DND-41 (cell line): Measurements from ENCODE around the gene GRM5.

Experiments
- EZH2 ChIP-seq: IDR thresholded peaks from 3 replicates; pipeline ENCODE4 v1.6.1; 2012; ENCODE audit warnings: borderline replicate concordance, low read depth, mild to moderate bottlenecking, moderate library complexity, low read length, inconsistent platforms; ENCODE audit not compliant: severe bottlenecking
- TF ChIP-seq, protein P1 (sequence below): IDR thresholded peaks from 2 replicates; pipeline ENCODE4 v1.5.1; 2012; ENCODE audit warnings: borderline replicate concordance, low read length, moderate library complexity, mild to moderate bottlenecking; ENCODE audit not compliant: poor library complexity, severe bottlenecking; ENCODE audit errors: extremely low read depth

DNA sequence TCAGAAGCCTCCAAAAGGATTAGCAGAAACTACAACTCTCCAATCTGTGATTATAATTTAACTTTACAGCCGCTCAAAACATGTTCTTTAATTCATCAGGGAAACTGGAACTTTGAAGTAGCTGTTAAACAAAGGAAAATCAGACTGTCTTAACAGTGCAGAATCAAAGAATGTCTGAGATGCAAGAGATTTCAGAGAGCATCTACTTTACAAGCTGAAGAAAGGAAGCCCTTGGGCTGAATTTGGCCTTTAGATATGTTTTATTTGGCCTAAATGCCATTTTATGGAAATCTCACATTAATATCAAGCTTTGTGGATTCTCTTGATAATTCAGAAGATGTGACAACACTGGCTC is 446.7 kb downstream of the GRM5 start:
- TF ChIP-seq, protein P1, sequence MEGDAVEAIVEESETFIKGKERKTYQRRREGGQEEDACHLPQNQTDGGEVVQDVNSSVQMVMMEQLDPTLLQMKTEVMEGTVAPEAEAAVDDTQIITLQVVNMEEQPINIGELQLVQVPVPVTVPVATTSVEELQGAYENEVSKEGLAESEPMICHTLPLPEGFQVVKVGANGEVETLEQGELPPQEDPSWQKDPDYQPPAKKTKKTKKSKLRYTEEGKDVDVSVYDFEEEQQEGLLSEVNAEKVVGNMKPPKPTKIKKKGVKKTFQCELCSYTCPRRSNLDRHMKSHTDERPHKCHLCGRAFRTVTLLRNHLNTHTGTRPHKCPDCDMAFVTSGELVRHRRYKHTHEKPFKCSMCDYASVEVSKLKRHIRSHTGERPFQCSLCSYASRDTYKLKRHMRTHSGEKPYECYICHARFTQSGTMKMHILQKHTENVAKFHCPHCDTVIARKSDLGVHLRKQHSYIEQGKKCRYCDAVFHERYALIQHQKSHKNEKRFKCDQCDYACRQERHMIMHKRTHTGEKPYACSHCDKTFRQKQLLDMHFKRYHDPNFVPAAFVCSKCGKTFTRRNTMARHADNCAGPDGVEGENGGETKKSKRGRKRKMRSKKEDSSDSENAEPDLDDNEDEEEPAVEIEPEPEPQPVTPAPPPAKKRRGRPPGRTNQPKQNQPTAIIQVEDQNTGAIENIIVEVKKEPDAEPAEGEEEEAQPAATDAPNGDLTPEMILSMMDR, result no peak
- no peak for TF ChIP-seq EZH2
